Mesenchymal stem cell (in vitro differentiated cells and primary cell): ENCODE results near the gene NUSAP1.

Experiments
- DNase-seq: peaks from one replicate; pipeline ENCODE4 v3.0.0-alpha.2; 2013
- H2AFZ ChIP-seq: one replicate; pipeline ENCODE4 v1.6.1; 2013; ENCODE audit warnings: low read depth, mild to moderate bottlenecking, control low read depth, inconsistent platforms, low read length, moderate library complexity
- H2AK5ac ChIP-seq: 2 replicates; pipeline ENCODE4 v1.6.1; 2013; ENCODE audit warnings: low read length, moderate library complexity, mild to moderate bottlenecking, inconsistent platforms; ENCODE audit not compliant: severe bottlenecking
- H2BK120ac ChIP-seq: one replicate; pipeline ENCODE4 v1.6.1; 2013; ENCODE audit warnings: low read depth, mild to moderate bottlenecking, inconsistent platforms, low read length, moderate library complexity
- H2BK12ac ChIP-seq, 2 experiments: one replicate each; pipeline ENCODE4 v1.6.1; 2013; ENCODE audit warnings: inconsistent platforms in 2 of 2, low read length in 2 of 2, mild to moderate bottlenecking in 2 of 2, moderate library complexity in 2 of 2, control low read depth in 1 of 2
- H2BK15ac ChIP-seq: one replicate; pipeline ENCODE4 v1.6.1; 2013; ENCODE audit warnings: mild to moderate bottlenecking, low read depth, inconsistent platforms; ENCODE audit not compliant: poor library complexity, severe bottlenecking
- H2BK5ac ChIP-seq: 2 replicates; pipeline ENCODE4 v1.6.1; 2013; ENCODE audit warnings: low read depth, mild to moderate bottlenecking, low read length, control low read depth, inconsistent platforms; ENCODE audit not compliant: poor library complexity, severe bottlenecking
- H3K14ac ChIP-seq, 2 experiments: one replicate each; pipeline ENCODE4 v1.6.1; 2013; ENCODE audit warnings: inconsistent platforms in 2 of 2, low read length in 2 of 2, control low read depth in 1 of 2, mild to moderate bottlenecking in 1 of 2, moderate library complexity in 1 of 2
- H3K18ac ChIP-seq, 2 experiments: one replicate each; pipeline ENCODE4 v1.6.1; 2013; ENCODE audit warnings: inconsistent platforms in 2 of 2, low read length in 2 of 2, control low read depth in 1 of 2, low read depth in 1 of 2, mild to moderate bottlenecking in 1 of 2
- H3K23ac ChIP-seq, 2 experiments: one replicate each; pipeline ENCODE4 v1.6.1; 2013; ENCODE audit warnings: inconsistent platforms in 2 of 2, low read length in 2 of 2, mild to moderate bottlenecking in 2 of 2, moderate library complexity in 2 of 2, control low read depth in 1 of 2
- H3K27ac ChIP-seq: 2 replicates; pipeline ENCODE4 v1.5.1; 2013; ENCODE audit warnings: mild to moderate bottlenecking, moderate library complexity, low read length, control low read depth, inconsistent platforms; ENCODE audit not compliant: poor library complexity, severe bottlenecking
- H3K27me3 ChIP-seq, 2 experiments: 2 replicates each; pipeline versions ENCODE4 v1.6.1 to v1.7.0; 2013; ENCODE audit warnings: low read length in 2 of 2, mild to moderate bottlenecking in 2 of 2, moderate library complexity in 2 of 2, control low read depth in 1 of 2, inconsistent platforms in 1 of 2; ENCODE audit not compliant: control insufficient read depth in 1 of 2, insufficient read depth in 1 of 2
- H3K36me3 ChIP-seq, 2 experiments: 2 replicates each; pipeline versions ENCODE4 v1.6.1 to v1.7.0; 2013; ENCODE audit warnings: low read length in 2 of 2, control low read depth in 1 of 2, inconsistent platforms in 1 of 2, low read depth in 1 of 2, mild to moderate bottlenecking in 1 of 2; ENCODE audit not compliant: insufficient read depth in 2 of 2, control insufficient read depth in 1 of 2
- H3K4ac ChIP-seq, 2 experiments: one replicate each; pipeline ENCODE4 v1.6.1; 2013; ENCODE audit warnings: inconsistent platforms in 2 of 2, low read length in 2 of 2, mild to moderate bottlenecking in 2 of 2, moderate library complexity in 2 of 2, control low read depth in 1 of 2, low read depth in 1 of 2
- H3K4me1 ChIP-seq: 2 replicates; pipeline ENCODE4 v1.6.1; 2013; ENCODE audit warnings: low read depth, low read length, control low read depth; ENCODE audit not compliant: control insufficient read depth, insufficient read depth
- H3K4me2 ChIP-seq: 2 replicates; pipeline ENCODE4 v1.6.1; 2013; ENCODE audit warnings: low read length, mild to moderate bottlenecking, inconsistent platforms; ENCODE audit not compliant: poor library complexity, severe bottlenecking
- H3K4me3 ChIP-seq, 2 experiments: 2 replicates each; pipeline versions ENCODE4 v1.5.1 to v1.7.0; 2013; ENCODE audit warnings: low read length in 2 of 2, mild to moderate bottlenecking in 2 of 2, control low read depth in 1 of 2, low read depth in 1 of 2; ENCODE audit not compliant: insufficient read depth in 1 of 2
- H3K79me1 ChIP-seq: replicated peaks from 2 replicates; pipeline ENCODE4 v1.6.1; 2013; ENCODE audit warnings: mild to moderate bottlenecking, control low read depth, low read length, inconsistent platforms; ENCODE audit not compliant: poor library complexity, severe bottlenecking
- H3K9ac ChIP-seq: 2 replicates; pipeline ENCODE4 v1.7.0; 2013; ENCODE audit warnings: mild to moderate bottlenecking, low read length, moderate library complexity
- H3K9me3 ChIP-seq: 2 replicates; pipeline ENCODE4 v1.7.0; 2013; ENCODE audit warnings: mild to moderate bottlenecking, low read length; ENCODE audit not compliant: control insufficient read depth
- H4K8ac ChIP-seq: one replicate; pipeline ENCODE4 v1.6.1; 2013; ENCODE audit warnings: inconsistent platforms, mild to moderate bottlenecking, low read length, moderate library complexity
- H4K91ac ChIP-seq: one replicate; pipeline ENCODE4 v1.6.1; 2013; ENCODE audit warnings: mild to moderate bottlenecking, low read length, inconsistent platforms
- WGBS: methylation state at CpG from one replicate; pipeline ENCODE4 v1.1.7; 2013; ENCODE audit warnings: mixed read lengths; 5-methylcytosine and 5-hydroxymethylcytosine counted together

The NUSAP1 gene

GRCh38 chr15:41429003-41429890 is 96.6 kb downstream of the NUSAP1 start:
- H2BK120ac ChIP-seq: no peak overlapping the region
- H2BK12ac ChIP-seq: no peak overlapping the region
- H3K4me1 ChIP-seq: no peaks in the 10 kb centered on the region
- H2AK5ac ChIP-seq: no peak overlapping the region
- no peaks in the 10 kb centered on the region for H3K9me3 ChIP-seq
- no peak overlapping the region for H2BK5ac ChIP-seq
- no peak overlapping the region for H3K14ac ChIP-seq
- no peak overlapping the region for H4K8ac ChIP-seq
- H3K23ac ChIP-seq: no peak overlapping the region
- no peak overlapping the region for H3K27ac ChIP-seq
- H3K4me2 ChIP-seq: no peak overlapping the region
- peaks cover 2 to 9% of the 10 kb centered on the region in 2 experiments for H3K36me3 ChIP-seq
- H3K18ac ChIP-seq: no peak overlapping the region
- no peak overlapping the region for H4K91ac ChIP-seq
- H3K9ac ChIP-seq: no peak overlapping the region
- H3K4me3 ChIP-seq: no peak overlapping the region
- no peak overlapping the region for H2AFZ ChIP-seq
- no peak overlapping the region for H3K4ac ChIP-seq
- H3K27me3 ChIP-seq: no peaks in the 10 kb centered on the region
- H3K79me1 ChIP-seq: peaks cover 18% of the 10 kb centered on the region
- H2BK15ac ChIP-seq: no peak overlapping the region
- peak; percentile 39 for DNase-seq
- WGBS: 97% methylated on average over 10 of the region's 10 CpGs
